ENCODE results near the gene JADE3.
A peak's percentile ranks its signal among the peaks of the same experiment; 100 is the strongest.

JADE3 gene

GRCh38 chrX:46912098-46912602, at the start of gene JADE3:
TSS of gene JADE3 (plus strand) at chrX:46912421. CDS start at chrX:46984895, 72,474 bp downstream.
- DNase-seq (ENCODE audit: low spot score): peak; percentile 60

- DNase-seq (ENCODE audit: low spot score): no peak
Observed at GRCh38 chrX:46863072-46863471, 49.1 kb upstream of the JADE3 start.

DNA sequence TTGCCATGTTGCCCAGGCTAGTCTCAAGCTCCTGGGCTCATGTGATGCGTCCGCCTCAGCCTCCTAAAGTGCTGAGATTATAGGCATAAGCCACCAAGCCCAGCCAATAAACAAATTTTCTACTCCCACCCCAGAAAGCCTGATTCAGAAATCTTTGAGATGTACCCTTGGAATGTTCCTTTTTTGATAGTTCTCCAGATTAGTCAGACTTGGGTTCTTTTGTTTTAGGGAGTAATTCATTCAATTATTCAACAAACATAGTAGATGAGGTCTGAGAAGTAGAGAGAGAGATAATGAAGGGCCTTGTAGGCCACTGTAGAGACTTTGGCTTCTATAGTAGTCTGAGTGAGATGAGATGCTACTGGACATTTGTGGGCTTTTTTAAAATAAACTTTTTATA, 47.6 kb upstream of the JADE3 start:
- DNase-seq (ENCODE audit: low spot score): no peak

DNA sequence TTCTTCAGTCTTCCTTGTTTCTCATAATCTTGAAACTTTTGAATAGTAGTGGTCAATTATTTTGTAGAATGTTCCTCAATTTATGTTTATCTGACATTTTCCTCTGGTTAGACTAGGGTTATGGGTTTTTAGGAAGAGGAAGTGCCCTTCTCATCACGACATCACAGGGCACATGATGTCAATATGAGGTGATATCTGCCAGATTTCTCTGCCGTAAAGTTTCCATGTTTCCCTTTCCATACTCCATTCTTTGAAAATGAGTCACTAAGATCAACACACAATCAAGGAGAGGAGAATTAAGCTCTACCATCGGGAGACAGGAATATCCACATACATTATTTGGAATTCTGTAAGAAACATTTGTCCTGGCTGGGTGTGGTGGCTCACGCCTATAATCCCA, 46.9 kb upstream of the JADE3 start:
- DNase-seq (ENCODE audit: low spot score): no peak

DNA sequence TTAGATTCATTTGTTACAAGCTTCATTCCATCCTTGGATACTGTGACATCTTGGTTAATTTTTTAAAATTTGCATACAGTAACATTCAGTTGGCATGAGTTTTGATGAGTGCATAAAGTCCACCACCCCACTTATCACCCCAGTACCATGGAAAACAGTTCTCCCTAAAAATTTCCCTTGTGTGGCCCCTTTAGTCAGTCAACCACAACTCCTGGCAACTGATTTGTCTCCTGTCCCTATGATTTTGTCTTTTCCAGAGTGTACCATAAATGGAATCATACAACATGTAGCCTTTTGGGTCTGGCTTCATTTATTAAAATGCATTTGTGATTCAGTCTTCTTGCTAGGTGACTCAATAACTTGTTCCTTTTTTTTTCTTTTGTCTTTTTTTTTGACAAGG, 45.5 kb upstream of the JADE3 start:
- no peak for DNase-seq (ENCODE audit: low spot score)

DNA sequence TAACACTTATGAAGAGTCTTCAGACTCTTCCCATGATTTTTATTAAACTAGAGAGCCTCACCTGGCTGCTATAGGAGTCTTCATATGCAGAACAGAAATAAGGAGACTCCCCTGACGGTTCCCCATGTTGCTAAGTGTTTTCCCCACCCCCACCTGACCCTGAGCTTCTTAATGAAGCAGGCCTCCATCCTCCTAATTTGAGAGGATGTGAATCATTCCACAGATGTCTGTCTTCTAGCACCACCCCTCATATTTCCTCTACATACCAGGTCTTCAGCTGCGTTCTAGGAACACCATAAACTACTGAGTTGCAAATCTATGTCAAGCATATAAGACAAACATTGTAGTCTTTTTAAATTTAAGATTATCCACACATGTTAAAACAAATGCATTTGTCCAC, 38.5 kb upstream of the JADE3 start:
- DNase-seq (ENCODE audit: low spot score): no peak

- peak; percentile 3 for DNase-seq (ENCODE audit: low spot score)
Observed at GRCh38 chrX:46876901-46877300, 35.3 kb upstream of the JADE3 start.

- DNase-seq (ENCODE audit: low spot score): no peak
Observed at GRCh38 chrX:46882266-46882665, 30.0 kb upstream of the JADE3 start.

DNA sequence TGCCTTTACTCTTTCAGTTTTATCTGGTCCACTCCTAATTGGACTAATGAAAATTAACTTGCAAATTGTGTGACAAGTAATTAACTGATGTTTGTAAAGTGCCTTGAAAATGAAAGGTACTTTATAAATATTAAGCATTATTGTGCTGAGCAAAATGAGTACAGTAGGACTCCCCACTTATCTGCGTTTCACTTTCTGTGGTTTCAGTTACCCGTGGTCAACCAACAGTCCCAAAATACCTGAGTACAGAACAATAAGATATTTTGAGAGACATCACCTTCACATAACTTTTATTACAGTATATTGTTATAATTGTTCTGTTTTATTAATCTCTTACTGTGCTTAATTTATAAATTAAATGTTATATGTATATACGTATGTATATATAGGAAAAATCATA, 27.4 kb upstream of the JADE3 start:
- DNase-seq (ENCODE audit: low spot score): no peak

- DNase-seq (ENCODE audit: low spot score): no peak
Observed at GRCh38 chrX:46898207-46898606, 14.0 kb upstream of the JADE3 start.

DNA sequence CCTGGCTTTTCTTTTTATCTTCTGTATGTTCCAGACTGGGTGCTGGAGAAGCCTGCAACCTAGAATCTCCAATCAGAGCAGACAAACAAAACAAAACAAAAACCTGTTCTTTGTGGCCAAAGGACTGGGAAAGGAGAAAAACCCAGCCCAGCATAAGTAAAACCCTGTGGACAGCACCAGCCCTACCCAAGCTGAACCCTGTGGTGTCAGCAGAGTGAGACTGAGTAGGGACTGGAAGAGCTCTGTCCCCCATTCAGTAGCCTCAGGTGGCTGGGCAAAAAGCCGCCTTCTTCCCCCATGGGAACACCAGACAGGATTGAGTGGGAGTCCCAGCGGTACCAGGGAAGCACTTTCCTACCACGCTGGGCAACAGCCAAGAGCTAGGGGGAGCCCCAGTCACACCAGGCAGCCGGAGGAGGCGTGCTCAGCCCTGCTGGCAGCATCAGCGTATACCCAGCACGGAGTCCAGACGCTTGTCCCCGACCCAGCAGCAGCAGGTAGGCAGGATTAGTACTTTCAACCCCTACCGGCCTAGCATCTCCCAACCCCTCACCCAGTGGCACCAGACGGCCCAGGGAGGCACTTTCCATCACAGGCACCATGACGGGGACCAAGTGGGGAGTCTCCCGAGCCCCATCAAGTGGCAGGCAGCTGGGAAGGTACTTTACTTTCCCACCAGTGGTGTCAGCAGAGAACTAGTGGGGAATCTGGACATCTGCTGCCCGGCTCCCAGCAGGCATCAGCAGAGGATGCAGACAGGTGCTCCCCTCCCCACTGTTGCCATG, 8.6 kb upstream of the JADE3 start:
- peak; percentile 63 for DNase-seq (ENCODE audit: low spot score)

GRCh38 chrX:46904626-46905025, 7.6 kb upstream of the JADE3 start:
- no peak for DNase-seq (ENCODE audit: low spot score)

DNA sequence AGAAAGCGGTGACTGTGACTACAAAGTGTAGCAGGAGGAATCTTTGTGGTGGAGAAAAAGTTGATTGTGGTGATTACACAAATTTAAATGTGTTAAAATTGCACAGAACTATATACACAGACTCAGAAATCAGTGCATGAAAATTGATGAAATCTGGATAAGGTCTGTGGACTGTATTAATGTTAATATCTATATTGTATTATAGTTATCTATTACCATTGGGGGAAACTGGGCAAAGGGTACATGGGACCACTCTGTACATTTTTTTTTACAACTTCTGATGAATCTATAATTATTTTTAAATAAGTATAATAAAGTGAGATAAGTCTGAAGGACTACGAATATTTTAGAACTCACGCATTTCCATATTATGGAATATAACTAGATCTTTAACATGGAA, 1.8 kb upstream of the JADE3 start:
- no peak for DNase-seq (ENCODE audit: low spot score)

DNA sequence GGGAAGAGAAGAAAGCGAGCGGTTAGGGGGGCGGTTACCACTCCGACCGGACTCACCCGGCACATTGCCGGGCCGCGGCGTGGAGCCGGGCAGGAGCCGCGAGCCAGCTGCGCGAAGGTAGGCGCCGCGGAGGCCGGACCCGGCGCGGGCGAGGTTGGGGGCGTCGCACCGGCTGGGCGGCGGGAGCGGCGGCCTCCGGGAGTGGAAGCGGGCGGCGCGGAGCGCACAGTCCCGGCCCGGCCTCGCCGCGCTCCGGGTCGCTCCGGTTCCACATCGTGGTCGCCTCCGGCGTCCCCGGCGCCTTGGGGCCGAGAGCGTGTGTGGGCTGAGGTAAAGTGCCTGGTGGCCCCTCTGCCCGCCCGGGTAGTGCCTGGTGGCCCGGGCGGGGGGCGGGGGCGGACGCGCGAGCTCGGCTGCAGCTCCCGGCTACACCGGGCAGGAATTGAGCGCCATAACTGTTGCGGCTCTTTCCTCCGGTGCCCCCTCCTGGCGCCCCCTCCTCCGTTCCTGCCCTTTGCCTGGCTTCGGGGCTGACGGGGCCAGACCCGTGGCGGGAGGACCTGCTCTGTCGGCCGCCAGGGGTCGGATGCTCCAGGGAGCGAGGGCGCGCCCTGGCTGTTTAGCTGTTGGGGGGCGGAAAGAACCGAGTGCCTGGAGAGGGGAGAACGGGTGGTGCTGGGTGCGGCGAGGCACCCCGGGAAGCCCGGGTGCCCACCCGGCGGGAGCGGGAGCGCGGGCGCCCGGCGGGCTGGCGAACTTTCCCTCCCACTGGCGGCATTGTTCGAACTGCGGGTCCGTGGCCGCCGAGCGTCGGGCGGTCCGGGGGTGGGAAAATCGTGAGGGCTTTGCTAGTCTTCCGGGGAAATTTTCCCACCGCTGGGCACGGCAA, 626 bp downstream of the JADE3 start:
- peak; percentile 5 for DNase-seq (ENCODE audit: low spot score)

DNA sequence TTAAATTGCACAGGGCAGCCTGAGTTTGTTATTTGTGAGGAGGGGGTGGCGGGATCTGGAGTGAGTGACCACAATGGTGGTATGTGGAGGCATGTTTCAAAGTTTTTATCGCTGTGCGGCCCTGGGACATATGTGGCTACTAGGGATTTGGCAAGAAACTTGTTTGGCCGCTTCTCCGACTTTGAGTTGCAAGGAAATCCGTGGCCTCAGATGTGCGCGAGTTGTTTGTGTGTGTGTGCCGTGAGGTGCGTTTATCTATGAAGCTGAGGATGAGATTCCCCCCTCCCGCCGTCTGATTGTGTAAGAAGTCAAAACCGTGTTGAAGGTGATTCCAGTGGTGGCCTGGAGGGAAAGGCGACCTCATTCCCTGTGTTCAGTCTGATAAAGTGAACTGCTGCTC, 1.4 kb downstream of the JADE3 start:
- DNase-seq (ENCODE audit: low spot score): peak; percentile 4

- DNase-seq (ENCODE audit: low spot score): no peak
Observed at GRCh38 chrX:46916273-46916672, 4.1 kb downstream of the JADE3 start.

DNA sequence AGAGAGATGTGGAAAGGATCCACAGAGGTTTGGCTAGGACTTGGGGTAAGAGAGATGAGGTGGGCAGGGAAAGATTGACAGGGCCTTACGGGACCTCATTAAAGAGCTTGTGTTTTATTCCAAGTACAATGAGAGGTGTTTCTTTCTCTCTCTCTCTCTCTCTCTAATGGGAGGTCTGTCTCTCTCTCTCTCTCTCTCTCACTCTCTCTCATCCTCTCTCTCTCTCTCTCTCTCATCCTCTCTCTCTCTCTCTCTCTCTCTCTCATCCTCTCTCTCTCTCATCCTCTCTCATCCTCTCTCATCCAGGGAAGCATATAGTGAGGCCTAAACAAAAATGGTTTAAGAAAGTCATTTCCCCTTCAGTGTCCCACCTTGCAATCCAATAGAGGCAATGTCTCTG, 5.4 kb downstream of the JADE3 start:
- no peak for DNase-seq (ENCODE audit: low spot score)

- DNase-seq (ENCODE audit: low spot score): no peak
Observed at GRCh38 chrX:46918434-46918833, 6.2 kb downstream of the JADE3 start.

DNA sequence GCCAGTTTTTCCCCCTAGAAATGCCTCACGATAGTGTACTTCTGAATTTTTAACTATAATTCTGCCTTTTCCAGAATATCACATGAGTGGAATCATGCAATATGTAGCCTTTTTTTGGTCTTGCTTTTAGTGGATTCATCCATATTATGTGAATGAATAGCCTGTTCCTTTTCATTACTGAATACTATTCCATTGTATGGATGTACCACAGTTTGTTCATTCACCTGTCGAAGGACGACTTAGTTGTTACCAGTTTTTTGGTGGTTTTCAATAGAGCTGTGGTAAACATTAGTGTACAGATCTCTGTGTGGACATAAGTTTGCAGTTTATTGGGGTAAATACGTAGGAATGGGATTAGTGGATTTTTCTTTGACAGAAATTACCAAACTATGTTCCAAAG, 8.0 kb downstream of the JADE3 start:
- DNase-seq (ENCODE audit: low spot score): no peak

GRCh38 chrX:46922611-46923010, 10.4 kb downstream of the JADE3 start:
- DNase-seq (ENCODE audit: low spot score): no peak

DNA sequence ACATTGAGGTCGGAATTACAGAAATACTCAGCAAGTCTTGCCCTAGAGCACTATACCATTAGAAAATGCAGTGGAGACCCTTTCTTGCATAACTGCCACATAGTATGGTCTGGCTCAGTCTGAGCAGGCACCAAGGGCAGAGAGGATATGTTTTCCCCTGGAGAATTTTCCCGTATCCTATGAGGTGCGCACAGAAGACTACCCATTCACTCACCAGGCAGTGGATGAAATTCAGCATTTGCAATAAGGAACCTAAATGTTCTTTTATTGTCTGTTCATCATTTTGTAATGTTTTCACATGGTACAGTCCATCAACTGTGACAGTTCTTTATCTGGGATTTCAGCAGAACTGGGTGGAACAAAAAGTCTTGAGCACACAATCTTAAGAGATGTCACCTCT, 15.5 kb downstream of the JADE3 start:
- no peak for DNase-seq (ENCODE audit: low spot score)

GRCh38 chrX:46929439-46930261, 17.4 kb downstream of the JADE3 start:
- no peak for DNase-seq (ENCODE audit: low spot score)

Measured in cerebellar cortex (tissue), 1 donor.